Hematopoietic multipotent progenitor cell treated with erythropoietin and hydrocortisone succinate and interleukin-3 and kit ligand, for 8 days (in vitro differentiated cells): ENCODE measurements around the gene DPYSL3.

Experiments used
- DNase-seq: peaks from one replicate; pipeline ENCODE4 v3.0.0-alpha.2; 2015

The DPYSL3 gene

DNA sequence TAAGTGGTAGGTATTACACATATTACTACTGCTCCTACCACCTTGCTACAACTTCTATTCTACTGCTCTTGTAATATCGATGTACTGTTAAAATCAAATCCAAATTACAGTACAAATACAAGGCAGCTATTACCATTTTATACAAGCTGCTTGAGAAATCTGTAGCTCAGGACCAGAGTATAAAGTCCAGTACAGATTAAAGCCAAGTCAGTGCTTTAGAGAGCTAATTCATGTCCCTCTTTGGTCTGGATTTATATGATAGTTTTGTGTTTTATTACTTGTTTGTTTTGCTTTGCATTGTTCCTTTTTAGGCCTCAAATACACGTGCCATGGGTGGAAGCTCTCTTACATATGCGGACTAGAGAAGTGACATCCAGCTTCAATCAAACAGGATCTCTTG is 75.8 kb downstream of the DPYSL3 start:
- no peak for DNase-seq

DNA sequence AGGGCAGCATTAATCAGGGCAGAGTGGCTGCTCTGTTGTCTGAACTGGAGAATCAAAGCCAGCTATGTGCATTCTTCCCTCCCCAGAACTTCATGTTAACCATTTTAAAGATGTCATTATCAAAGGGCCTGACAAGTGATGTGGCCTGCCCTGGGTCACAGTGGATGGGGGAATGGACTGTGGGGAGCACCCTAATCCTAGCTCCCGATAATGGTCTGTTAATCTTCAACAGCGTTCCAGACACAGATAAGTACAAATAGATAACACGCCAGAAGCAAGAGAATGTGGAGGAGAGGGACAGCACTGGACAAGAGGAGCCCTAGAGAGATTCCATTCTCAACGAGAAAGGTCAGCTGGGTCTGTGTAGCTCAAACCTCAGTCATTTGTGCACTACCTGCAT is 77.5 kb downstream of the DPYSL3 start:
- no peak for DNase-seq

DNA sequence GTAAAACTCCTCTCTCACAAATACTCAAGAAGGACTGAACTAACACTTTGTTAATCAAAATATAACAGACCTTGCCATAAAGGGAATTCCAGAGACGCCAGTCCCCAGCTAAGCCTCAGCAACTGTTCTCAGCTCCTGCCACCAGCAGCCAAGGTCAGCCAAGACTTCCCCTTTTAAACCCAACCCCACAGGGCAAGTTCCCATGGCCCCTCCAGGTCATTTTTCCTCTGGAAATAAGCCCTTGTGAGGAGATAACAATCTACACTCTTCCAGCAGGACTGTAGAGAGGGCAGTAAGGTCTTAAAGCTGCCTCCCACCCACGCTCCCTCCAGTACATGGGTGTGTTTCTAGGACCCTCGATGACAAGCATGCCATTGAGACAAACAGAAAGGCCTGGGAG is 78.3 kb downstream of the DPYSL3 start:
- DNase-seq = no peak

DNA sequence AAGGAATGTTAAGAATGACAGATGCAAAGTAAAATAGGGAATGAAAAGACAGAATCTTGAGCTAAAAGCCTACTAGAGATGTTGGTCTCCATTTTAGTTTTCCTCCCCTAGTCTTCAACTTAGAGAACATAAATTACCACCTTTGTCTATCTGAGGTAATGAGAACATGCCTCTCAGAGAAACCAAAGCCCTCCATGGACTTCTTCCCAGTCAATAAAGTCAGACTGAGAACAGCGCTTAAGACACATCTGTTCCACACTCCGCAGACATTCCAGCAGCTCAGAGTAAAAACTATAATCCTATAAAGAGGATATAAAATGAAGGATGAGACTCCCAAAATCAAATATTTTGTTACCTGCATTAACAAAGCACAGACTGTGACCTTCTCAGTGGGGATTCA is 79.2 kb downstream of the DPYSL3 start:
- DNase-seq = no peak

DNA sequence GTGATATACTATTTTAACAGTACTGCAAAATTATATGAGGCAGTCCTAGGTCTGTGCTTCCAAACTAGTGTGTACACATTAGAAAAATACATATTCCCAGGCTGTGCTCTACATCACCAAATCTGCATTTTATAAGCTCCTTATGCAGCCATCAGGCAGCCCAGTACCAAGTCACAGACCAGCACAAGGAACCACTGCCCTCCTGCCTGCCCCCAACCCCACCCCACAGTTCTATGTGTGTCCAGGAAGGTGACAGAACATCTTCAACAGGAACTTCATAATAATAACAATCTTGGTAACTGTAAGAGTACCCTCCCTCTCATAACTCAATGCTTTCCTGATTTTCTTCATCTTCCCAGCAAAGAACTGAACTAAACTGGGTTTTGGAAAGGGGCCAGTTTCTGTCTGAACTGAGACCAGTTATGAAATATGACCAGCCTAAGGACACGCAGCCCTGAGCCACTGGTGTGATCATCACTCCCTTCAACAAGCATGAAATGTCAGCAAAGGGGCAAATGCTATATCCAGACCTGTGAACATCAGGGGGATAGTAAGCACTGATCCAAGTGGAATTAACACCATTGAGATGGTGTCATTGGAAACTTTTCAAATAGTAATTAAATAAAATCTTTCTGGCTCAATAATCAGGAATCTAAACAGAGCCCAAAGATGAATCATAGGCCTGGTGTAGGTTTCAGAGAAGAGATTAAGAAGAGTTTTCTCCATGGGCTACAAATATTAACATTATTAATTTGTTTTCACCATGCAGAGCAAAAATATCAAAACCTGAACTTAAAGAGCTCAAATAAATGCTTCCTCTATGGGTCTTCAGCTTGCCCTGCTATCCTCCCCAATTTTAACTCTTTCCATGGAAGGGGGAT is 82.1 kb downstream of the DPYSL3 start:
- no peak for DNase-seq

DNA sequence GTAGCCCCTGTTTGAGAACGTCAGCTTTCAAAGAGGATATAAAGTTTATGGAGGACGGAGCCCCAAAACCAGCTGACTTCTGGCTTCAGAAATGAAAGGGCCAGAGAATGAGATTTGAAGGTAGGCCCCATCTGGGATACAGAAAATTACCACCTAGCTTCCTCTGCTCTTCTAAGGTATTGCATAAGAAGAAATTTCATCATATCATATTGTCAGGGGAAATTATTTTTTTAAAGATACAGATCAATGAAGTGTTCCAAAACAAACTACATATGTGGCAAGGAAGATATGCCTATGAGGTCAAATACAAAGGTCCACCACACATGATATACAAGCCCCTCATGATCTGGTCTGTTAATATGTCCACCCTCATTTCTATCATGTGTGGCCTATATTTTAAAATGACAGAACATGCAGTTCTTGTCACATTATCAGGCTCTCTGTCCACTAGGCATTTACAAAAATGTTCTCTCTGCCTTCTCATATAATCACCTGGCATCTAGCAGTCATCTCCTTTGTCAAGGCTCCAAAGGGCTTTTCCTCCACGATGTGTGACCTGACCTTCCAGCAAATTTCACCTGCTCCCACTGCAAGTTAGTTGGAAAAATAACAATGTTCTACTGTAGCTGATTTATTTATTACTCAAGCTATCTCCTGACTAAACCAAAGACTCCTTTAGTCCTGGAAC is 83.1 kb downstream of the DPYSL3 start:
- DNase-seq = no peak

DNA sequence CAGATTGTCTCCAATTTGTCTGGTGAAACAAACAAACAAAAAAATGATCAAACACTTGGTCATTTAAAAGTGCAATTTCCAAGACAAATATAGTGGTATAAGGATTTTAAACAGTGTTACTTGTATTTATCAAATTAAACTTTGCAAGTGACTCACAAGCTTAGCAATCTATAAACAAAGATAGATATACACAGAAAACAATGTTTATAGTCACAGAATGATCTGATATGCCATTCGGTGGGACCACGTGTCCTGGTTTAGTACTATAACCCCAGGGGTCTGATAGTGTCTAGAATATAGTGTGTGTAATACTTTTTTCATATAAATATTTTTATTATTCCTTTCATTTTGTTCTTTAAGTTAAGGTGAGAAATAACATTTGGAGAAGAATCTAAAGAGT is 91.3 kb downstream of the DPYSL3 start:
- no peak for DNase-seq

DNA sequence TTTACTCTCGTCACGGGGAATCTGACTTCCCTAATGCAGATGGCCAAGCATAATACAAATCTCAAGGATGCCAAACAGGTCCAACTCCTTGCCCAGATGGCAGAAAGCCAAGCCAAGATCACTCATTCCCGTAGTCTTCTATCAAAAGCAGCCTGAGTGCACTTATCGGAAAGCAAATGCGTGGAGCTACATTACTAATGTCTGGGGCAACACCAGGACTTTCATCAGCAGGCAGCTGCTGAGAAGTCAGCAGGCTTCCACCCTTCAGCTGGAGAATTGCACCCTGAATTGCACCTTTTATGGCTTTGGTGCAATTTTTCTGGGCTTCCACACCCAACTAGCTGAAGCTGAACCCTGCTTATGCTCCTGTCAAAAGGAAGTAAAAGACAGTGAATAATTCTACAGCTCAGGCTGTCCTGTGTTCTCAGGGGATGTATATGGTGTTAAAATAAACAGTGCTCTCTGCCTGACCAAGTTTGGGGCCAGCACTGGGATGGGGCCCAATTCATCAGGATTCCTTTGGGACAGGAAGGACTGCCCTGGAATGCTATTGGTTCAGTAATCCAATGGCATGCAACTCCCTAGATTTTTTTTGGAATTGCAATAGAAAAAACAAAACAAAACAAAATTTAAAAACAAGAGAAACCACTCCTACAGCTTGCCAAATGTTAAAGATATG is 92.6 kb downstream of the DPYSL3 start:
- no peak for DNase-seq

DNA sequence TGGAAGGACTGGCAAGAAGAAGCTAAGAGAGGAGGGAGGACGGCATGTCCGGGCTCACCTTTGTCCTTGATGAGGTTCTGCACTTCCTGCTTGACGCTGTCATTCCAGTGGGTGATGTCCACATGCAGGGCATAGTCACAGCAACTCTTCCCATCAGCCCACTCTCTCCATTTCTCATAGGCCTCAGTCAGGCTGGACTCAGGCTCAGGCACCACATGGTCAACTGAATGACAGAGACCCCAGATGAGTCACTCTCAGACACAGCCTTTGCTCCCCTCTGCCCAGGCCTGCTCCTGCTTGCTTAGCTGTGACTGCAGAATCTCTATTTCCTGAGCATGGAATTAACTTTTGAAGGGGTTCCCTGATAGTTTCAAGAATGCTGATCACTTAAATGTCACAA is 94.2 kb downstream of the DPYSL3 start:
- DNase-seq = no peak

DNA sequence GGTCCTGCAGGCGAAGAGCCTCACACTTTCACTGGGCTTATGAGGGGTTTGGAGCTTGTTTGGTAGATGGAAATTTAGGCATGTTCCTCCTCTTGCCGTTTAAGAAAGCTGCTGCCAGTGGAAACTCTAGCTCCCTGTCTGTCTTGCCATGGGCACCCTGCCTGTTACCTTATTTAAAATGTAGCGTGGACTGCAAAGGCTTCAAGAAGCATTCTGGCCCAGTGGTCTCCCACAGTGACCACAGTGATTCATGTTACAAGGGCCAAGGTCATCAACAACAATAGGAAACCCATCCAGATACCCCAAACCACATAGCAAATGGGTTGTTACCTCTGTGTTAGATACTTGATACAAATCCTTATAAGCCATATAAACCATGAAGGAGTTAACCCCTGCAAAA is 96.6 kb downstream of the DPYSL3 start:
- DNase-seq = no peak

DNA sequence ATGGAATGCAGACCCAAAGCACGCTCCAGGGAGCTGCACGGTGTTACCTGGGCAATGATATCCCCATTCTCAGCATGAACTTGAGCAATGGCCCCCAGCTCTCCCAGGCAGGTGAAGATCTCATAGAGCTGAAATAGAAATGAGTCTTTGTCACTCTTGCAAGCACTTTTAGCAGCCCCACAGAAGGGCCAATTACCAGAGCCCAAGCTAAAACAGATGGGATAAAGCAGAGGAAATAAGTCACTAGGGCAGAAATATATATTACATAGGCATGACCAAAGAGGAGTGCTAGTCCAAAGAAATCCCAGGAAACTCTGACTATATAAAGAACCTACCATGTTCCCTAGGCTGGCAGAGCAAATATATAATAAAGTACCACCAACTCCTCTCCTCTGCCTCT is 97.3 kb downstream of the DPYSL3 start:
- DNase-seq = no peak

DNA sequence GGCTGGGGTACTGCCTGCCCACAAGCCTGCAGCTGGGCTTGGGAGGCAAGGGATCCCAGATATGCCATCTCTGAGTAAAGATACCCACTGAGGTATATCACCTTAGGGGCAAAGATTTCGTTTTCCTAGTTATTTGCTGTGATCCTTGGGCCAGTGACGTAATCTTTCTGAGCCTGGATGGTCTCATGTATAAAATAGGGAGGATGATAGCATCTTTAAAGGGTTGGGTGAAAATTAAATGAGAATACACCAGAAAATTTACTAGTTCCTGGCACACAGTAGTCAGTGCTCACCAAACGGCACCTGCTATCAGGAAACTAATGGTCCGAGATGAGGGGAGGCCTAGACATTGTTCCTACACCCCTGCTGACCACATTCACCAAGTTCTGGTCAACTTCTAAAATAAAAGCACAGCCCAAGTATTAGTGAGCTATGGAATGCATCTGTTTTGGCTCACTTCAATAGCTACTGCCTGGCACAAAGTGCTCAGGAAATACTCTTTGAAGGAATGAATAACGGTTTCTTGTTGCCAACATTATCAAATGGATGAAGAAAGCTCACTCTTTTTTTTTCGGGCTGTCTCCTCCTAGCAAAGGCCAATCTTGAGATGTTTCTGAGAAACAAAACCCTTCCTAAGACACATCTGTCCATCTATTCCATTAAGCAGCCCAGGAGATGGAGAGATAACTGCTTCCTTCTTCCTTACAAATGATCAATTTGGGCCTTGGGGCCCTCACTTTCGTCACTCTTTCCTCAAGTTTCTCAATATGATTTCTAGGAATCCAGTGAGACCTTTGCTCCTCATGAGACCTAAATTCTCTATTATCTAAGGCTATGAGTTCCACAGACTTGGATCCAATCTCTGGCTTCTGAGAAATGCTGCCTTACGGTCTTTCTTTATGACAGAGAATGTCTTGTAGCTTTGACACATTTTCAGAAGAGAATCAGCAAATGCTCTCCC is 98.2 kb downstream of the DPYSL3 start:
- DNase-seq = no peak

DNA sequence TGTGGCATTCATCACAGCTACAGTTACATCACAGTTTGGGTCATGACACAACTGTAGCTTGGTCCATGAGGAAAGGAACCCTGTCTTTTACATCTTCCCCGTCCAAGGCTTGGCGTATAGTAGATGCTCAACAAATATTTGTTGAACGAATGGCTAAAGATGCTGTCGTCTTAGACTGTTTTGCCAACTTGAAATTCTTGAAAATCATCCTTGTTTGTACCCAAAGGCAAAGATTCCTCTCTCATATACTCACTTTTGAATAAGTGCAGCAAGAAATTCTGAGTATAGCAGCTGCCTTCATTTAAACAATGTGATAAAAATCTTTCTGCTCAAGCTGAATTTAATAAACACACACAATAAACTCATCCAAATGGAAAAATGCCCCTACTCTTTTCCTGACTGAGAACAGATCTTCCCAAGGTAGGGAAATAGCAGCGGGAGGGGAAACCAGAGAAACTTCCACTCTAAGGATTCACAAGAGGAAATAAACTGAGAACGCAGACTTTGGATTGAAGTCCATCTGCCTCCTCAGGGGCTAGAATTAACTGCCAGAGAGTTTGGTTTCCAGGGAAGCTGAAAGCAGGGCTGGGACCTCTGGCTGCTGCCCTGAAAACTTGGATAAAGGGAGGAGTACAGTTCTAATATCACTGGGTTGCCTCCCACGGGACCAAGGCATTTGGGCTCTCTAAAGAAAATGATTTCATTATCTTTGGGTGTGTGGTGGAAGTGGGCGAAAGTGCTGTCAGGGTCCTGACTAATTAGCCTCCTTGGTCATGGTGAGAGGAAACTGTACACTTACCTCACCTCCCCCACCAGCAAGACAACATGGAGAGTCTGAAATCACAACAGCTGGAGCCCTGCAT is 99.1 kb downstream of the DPYSL3 start:
- DNase-seq = no peak

DNA sequence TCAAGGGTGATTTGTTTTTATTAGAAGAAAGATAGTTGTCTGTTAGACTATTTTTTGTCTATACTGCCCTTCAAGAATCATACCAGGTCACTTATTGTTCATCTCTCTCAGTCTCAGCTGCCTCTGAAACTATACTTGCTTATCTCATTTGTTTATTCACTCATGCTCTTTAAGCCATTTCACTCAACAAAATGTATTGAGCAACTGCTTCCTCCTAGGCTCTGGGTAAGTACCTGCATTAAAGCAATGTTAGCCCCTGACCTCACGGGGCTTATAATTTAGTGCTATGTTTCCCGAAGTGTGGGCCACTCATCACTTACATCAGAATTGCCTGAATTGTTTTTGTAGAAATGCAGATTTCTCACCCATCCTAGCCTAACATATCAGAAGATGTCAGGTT is 100.9 kb downstream of the DPYSL3 start:
- DNase-seq = no peak

DNA sequence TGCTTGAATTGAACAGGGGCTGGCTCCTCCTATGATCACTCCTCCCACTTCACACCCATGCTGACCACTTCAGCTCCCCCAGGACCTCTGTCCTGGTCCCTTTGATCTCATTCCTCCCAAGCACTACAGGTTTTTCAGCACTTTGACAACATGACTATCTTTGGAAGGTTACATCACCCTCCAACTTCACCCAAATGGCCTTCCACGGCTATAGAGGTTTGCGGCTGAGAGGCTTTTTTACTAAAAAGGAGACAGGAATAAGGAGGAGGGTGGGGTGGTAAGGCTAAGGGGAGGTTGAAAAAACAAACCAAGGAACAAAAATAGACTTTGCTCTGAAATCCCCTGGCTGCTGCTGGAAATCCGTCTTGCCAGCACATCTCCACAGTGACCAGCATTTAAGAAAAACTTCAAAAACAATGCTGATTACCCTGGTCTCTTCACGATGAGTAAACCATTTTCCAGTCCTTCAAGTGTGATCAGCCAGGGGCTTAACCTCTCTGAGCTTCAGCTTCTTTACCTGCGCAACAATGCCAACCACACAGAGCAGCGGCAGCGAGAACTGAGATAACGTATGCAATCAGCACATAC is 102.7 kb downstream of the DPYSL3 start:
- DNase-seq = no peak

DNA sequence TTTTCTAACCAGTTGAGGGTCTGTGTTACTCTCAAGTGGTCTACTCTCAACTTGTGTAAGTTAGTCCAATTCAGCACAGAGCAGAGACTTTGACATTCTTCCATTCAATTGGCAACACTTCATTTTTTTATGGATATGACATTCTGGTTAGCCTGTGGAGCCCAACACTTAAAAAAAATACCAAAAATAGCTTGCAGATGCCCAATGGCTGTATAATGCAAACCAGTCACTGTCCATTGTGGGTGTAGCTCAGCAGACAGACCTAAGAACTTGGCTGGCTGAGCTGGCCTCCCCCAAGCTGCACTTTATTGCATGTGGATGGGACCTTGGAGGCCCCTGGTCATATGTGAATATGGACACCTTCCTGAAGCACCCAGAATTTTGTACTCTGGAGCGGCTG is 103.2 kb downstream of the DPYSL3 start:
- no peak for DNase-seq

DNA sequence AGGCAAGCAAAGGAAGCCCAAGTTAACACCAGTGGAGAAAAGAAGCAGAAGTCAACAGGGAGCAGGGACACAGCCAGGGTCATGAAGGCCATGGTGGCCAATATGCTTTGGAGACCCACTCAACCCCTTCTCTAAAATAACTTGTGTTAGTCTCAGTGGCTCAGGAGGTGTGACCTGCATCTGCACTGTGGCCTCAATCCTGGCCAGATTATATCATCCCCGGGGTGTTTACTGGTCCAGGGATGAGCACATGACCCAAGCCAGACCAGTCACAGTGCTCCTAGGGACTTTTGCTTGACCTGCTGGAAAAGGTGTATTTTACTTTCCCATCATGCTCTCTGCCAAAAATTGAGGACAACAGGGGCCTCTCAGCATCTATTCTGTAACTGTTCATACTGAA is 105.2 kb downstream of the DPYSL3 start:
- DNase-seq = no peak

DNA sequence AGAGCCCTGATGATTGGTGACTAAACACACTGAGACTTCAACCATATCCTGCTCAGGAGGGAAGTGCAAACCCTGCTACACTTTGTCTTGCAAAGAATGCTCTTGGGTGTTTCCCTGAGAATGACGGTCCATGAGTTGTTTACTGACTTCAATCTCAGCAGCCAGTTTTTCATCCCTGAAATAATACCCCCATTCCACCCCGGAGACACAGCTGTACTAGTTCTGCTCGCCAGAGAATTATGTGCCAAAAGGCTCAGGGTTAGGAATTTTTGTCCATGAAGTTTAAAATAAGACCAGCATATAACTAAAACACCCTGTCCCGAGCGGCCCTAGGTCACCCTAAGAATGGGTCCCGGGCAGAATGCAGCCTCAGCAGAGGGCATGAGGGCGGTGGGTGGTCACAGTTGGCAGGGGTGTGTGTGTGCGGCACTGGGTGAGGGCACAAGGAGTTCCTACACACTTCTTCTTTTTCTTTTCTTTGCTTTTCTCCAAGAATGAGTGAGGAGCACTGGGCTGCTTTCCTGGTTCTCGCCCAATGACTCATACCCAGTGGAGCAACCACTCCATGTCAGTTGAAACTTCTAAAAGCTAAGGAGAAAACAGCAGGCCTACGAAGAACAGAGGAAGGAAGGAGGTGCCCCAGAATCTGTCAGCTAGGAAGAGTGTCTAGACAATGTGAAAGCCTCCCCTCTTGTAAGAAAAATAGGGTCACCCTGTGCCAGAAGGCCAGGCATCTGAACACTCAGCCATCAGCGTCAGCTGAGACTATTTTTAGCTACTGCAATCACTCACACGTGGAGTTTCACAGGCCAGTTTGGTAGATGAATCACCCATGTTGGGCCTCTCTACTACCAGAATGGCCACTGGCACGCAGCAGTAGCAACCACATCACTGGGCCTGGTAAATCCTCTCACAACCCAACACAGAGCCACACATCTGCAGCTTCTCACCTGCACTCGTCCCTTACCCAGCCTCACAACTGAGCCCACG is 105.9 kb downstream of the DPYSL3 start:
- DNase-seq = no peak

DNA sequence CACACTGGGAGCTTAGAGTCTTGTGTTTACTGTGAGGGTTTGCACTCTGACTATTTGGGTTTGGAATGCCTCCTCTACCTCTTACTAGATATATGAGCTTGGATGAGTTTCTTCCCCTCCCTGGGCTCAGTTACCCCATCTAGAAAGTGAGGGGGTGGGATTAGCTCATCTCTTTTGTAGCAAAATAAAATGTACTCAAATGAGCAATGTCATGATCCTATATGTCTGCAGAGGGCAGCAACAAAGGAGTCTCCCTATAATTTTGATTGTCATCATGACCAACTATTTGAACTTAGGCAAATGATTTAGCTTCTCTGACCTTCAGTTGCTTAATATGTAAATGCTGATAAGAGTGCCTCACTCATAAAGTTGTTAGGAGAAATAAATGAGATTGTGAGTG is 109.0 kb downstream of the DPYSL3 start:
- no peak for DNase-seq
